HepG2 (cell line): ENCODE measurements around the gene CD93. TPM values are rescaled to one million over a fixed set of nuclear protein-coding genes. Genes with fewer than 3 reads are reported as not detected.

Source experiments
- ATAC-seq: fragments of 200-7000 bp; cut with Tn5 transposase; 3 replicates; pipeline ENCODE4 v1.9.1; 2020; ENCODE audit warnings: mild to moderate bottlenecking, moderate library complexity
- BruUV-seq: library from RNA; stranded (reverse); fragments of 400-500 nt; replicated peaks from 2 replicates; lab custom pipeline; 2021; lab: Mats Ljungman, UMichigan
- CTCF ChIA-PET: fragments of 300-600 bp; formaldehyde crosslinking; extraction: SDS; loops from one replicate; lab custom pipeline; 2021; ENCODE audit warnings: low total read pairs, inconsistent platforms, low intra/inter-chr PET ratio; lab: Yijun Ruan, JAX
- POLR2A ChIA-PET: fragments of 350-600 bp; sonication (Branson Sonifier 250); formaldehyde crosslinking; loops from one replicate; lab custom pipeline; 2020; ENCODE audit warnings: antibody characterized with exemption, inconsistent platforms; lab: Yijun Ruan, JAX
- DNase-seq: peaks from one replicate; pipeline ENCODE4 v3.0.0-alpha.2; 2015; ENCODE audit warnings: low spot score
- FAIRE-seq: peaks from 3 replicates; lab custom pipeline; 2011; peaks lifted over from hg19 to GRCh38; lab: Jason Lieb, UNC
- H2AFZ ChIP-seq: one replicate; pipeline ENCODE4 v1.6.1; 2011; ENCODE audit warnings: low read length, inconsistent platforms
- H3K27ac ChIP-seq: fragments of 300-600 bp; 3 replicates; pipeline ENCODE4 v1.8.0; 2011; ENCODE audit warnings: mixed run types, mild to moderate bottlenecking, mixed read lengths, low read length, inconsistent platforms; ENCODE audit not compliant: insufficient read depth; ENCODE audit errors: extremely low read length
- H3K27me3 ChIP-seq, 2 experiments: fragments of 200-600 bp in 1 of 2; 2 replicates in 1 of 2; 3 replicates in 1 of 2; pipeline versions ENCODE4 v1.6.0 to v1.8.0; 2011; ENCODE audit warnings: low read length in 2 of 2, mild to moderate bottlenecking in 2 of 2, moderate library complexity in 2 of 2, inconsistent platforms in 1 of 2; ENCODE audit not compliant: insufficient read depth in 2 of 2, control insufficient read depth in 1 of 2
- H3K36me3 ChIP-seq, 2 experiments: fragments of 200-600 bp in 1 of 2; replicated peaks in 1 of 2; 2 replicates in 1 of 2; 3 replicates in 1 of 2; pipeline versions ENCODE4 v1.5.1 to v1.8.0; 2011; ENCODE audit warnings: low read length in 2 of 2, inconsistent platforms in 1 of 2; ENCODE audit not compliant: insufficient read depth in 2 of 2, control insufficient read depth in 1 of 2
- H3K4me1 ChIP-seq: 2 replicates; pipeline ENCODE4 v1.5.1; 2012; ENCODE audit warnings: low read length, inconsistent platforms; ENCODE audit not compliant: insufficient read depth
- H3K4me2 ChIP-seq: 2 replicates; pipeline ENCODE4 v1.6.0; 2011; ENCODE audit warnings: low read depth, low read length, inconsistent platforms
- H3K4me3 ChIP-seq, 3 experiments: fragments of 200-600 bp in 1 of 3; sonication (generic), shearing (Covaris generic) in 1 of 3; replicated peaks in 1 of 3; 2 replicates each; pipeline ENCODE4 v1.5.1; 2011 to 2016; ENCODE audit warnings: low read length in 3 of 3, inconsistent platforms in 2 of 3, low read depth in 2 of 3, mild to moderate bottlenecking in 2 of 3, control low read depth in 1 of 3, mixed read lengths in 1 of 3; ENCODE audit not compliant: insufficient read depth in 1 of 3
- H3K79me2 ChIP-seq: one replicate; pipeline ENCODE4 v1.6.1; 2011; ENCODE audit warnings: low read length, inconsistent platforms; ENCODE audit not compliant: insufficient read depth
- H3K9ac ChIP-seq: 2 replicates; pipeline ENCODE4 v1.6.0; 2011; ENCODE audit warnings: mild to moderate bottlenecking, low read depth, low read length, inconsistent platforms; ENCODE audit not compliant: insufficient read depth
- H3K9me3 ChIP-seq: 2 replicates; pipeline ENCODE4 v1.5.1; 2012; ENCODE audit warnings: mild to moderate bottlenecking, low read length
- H4K20me1 ChIP-seq: 2 replicates; pipeline ENCODE4 v1.6.0; 2011; ENCODE audit warnings: inconsistent platforms, mild to moderate bottlenecking, low read length, moderate library complexity; ENCODE audit not compliant: insufficient read depth
- FOXO4 ChIP-seq: sonication (generic); formaldehyde crosslinking; conservative IDR thresholded peaks from 2 replicates; pipeline ENCODE4 v1.8.1; 2023; ENCODE audit warnings: missing genetic modification reagents
- ZNF20 ChIP-seq: sonication (generic); formaldehyde crosslinking; IDR thresholded peaks from 2 replicates; pipeline ENCODE4 v1.4.0; 2020; ENCODE audit warnings: mild to moderate bottlenecking, moderate library complexity, missing genetic modification reagents
- ZNF256 ChIP-seq: sonication (generic); formaldehyde crosslinking; conservative IDR thresholded peaks from 2 replicates; pipeline ENCODE4 v1.4.0; 2020; ENCODE audit warnings: missing genetic modification reagents
- ZNF512 ChIP-seq: sonication (generic); formaldehyde crosslinking; IDR thresholded peaks from 2 replicates; pipeline ENCODE4 v1.4.0; 2020; ENCODE audit warnings: mild to moderate bottlenecking, missing genetic modification reagents
- ZNF644 ChIP-seq: IDR thresholded peaks from 2 replicates; pipeline ENCODE4 v1.6.1; 2016; ENCODE audit warnings: low read depth
- in situ Hi-C: cut with HindIII; loops from 2 replicates; pipeline ENCODE4 v1.10.0; 2017; ENCODE audit warnings: low pct_unique_long_range_greater_than_20kb; ENCODE audit not compliant: extremely low pct_ligation_motif_present
- intact Hi-C: fragments of 100-400 bp; cut with micrococcal nuclease; formaldehyde crosslinking; loops from one replicate; pipeline ENCODE4 v1.10.0; 2022; ENCODE audit not compliant: unreplicated experiment
- polyA plus RNA-seq, 8 experiments: library from polyadenylated mRNA; depleted of rRNA in 3 of 8; stranded (reverse) in 7 of 8; unstranded in 1 of 8; fragments of >200 nt; fragmentation: Illumina TruSeq in 4 of 8; extraction: Trizol in 4 of 8; gene quantifications; 2 replicates each; pipeline versions ENCODE4 v1.2.1 to v1.2.3, GENCODE V29; 2011 to 2016; ENCODE audit warnings: low read depth in 4 of 8, missing spikeins in 1 of 8, mixed read lengths in 1 of 8; ENCODE audit not compliant: insufficient read depth in 1 of 8
- total RNA-seq, 5 experiments: library from RNA; depleted of rRNA; stranded (reverse); fragments of >200 nt; fragmentation: Illumina TruSeq; extraction: Trizol; gene quantifications; 2 replicates each; pipeline ENCODE4 v1.2.3, GENCODE V29; 2016; ENCODE audit warnings: low read depth in 1 of 5
- TF ChIP-seq, protein P1 (sequence below): sonication (generic); formaldehyde crosslinking; IDR thresholded peaks from 2 replicates; pipeline ENCODE4 v1.8.1; 2023; ENCODE audit warnings: mild to moderate bottlenecking, inconsistent platforms, moderate library complexity, missing genetic modification reagents, borderline replicate concordance

CD93 gene
- total and polyA plus RNA-seq, 2 of the 13 experiments (the other 11 are each of a cell fraction or from before 2014, with no cell fraction given): not detected

GRCh38 chr20:23062632-23063031 is 23.5 kb downstream of the CD93 start:
- H3K4me1 ChIP-seq: peaks cover 9% of the 10 kb centered on the region
- intact Hi-C loops (no loop called here), in situ Hi-C loops (no loop called here)
- H3K36me3 ChIP-seq: no peaks in the 10 kb centered on the region
- BruUV-seq: no TSS peak
- no peak overlapping the region for H3K4me3 ChIP-seq
- no peaks in the 10 kb centered on the region for H3K27me3 ChIP-seq
- ChIA-PET CTCF (no interaction called here), POLR2A (no interaction called here)
- no peaks in the 10 kb centered on the region for H3K79me2 ChIP-seq
- no peak for TF ChIP-seq ZNF20
- TF ChIP-seq ZNF512 (CRISPR knock-in tag): no peak
- no peak for TF ChIP-seq ZNF256 (CRISPR knock-in tag)
- TF ChIP-seq, protein P1, sequence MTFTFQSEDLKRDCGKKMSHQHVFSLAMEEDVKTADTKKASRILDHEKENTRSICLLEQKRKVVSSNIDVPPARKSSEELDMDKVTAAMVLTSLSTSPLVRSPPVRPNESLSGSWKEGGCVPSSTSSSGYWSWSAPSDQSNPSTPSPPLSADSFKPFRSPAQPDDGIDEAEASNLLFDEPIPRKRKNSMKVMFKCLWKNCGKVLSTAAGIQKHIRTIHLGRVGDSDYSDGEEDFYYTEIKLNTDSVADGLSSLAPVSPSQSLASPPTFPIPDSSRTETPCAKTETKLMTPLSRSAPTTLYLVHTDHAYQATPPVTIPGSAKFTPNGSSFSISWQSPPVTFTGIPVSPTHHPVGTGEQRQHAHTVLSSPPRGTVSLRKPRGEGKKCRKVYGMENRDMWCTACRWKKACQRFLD: no peak
- no peak for TF ChIP-seq ZNF644 (CRISPR knock-in tag)
- TF ChIP-seq FOXO4 (CRISPR knock-in tag): no peak
- ATAC-seq (no peak), FAIRE-seq (no peak), DNase-seq (no peak)
- H2AFZ ChIP-seq: no peak overlapping the region
- no peak overlapping the region for H3K9ac ChIP-seq
- H3K9me3 ChIP-seq: no peaks in the 10 kb centered on the region
- no peaks in the 10 kb centered on the region for H4K20me1 ChIP-seq
- no peak overlapping the region for H3K27ac ChIP-seq
- H3K4me2 ChIP-seq: no peak overlapping the region
